Upper lobe of right lung (tissue), 1 donor: ENCODE measurements around the gene PHACTR3. TPM values are rescaled to one million over a fixed set of nuclear protein-coding genes. Genes with fewer than 3 reads are reported as not detected.
"Not testable (repeated sequence)": the region's sequence is repeated elsewhere in the genome, so short reads cannot be mapped to it uniquely, and the experiment has no call there.

Source experiments
- ATAC-seq: fragments of 200-7000 bp; cut with Tn5 transposase; one replicate; pipeline ENCODE4 v1.9.1; 2020; ENCODE audit warnings: mild to moderate bottlenecking, moderate library complexity
- DNase-seq: peaks from one replicate; pipeline ENCODE4 v3.0.0-alpha.2; 2020
- H3K27ac ChIP-seq: fragments of 200-600 bp; one replicate; pipeline ENCODE4 v1.8.0; 2022
- H3K27me3 ChIP-seq: fragments of 200-600 bp; one replicate; pipeline ENCODE4 v1.8.0; 2022; ENCODE audit warnings: mild to moderate bottlenecking
- H3K36me3 ChIP-seq: fragments of 200-600 bp; one replicate; pipeline ENCODE4 v1.8.0; 2022
- H3K4me1 ChIP-seq: fragments of 200-600 bp; one replicate; pipeline ENCODE4 v1.8.0; 2022
- H3K4me3 ChIP-seq: fragments of 200-600 bp; one replicate; pipeline ENCODE4 v1.8.0; 2022; ENCODE audit warnings: mild to moderate bottlenecking
- H3K9me3 ChIP-seq: fragments of 200-600 bp; one replicate; pipeline ENCODE4 v1.8.0; 2022
- CTCF ChIP-seq: fragments of 200-600 bp; IDR thresholded peaks from one replicate; pipeline ENCODE4 v1.8.0; 2022; ENCODE audit warnings: antibody characterized with exemption
- intact Hi-C: fragments of 100-400 bp; cut with DNase I; formaldehyde crosslinking; loops from one replicate; pipeline ENCODE4 v1.11.0; 2022
- total RNA-seq: library from RNA; stranded (reverse); fragmentation: NEBNext Ultra II Directional; extraction: Animal tissue kit (Norgen Biotek cat#: 25700); gene quantifications from one replicate; pipeline ENCODE4 v1.2.1, GENCODE V29; 2021
- donor health status: DM: no; HTN: yes; CAD: no; lungs with severe emphysema.

PHACTR3 gene
- total RNA-seq, 1 donor from 2014 or later, result 18.2 TPM

- ATAC-seq (no peak), DNase-seq (no peak)
- no peak overlapping the region for H3K27ac ChIP-seq
- intact Hi-C loops, result no loop called here
- H3K4me3 ChIP-seq, result no peak overlapping the region
- no peaks in the 10 kb centered on the region for H3K36me3 ChIP-seq
- no peaks in the 10 kb centered on the region for H3K27me3 ChIP-seq
- no peaks in the 10 kb centered on the region for H3K9me3 ChIP-seq
- no peak for TF ChIP-seq CTCF
- no peaks in the 10 kb centered on the region for H3K4me1 ChIP-seq
Measured at GRCh38 chr20:59888050-59888449, 283.7 kb downstream of the PHACTR3 start.

- H3K36me3 ChIP-seq, H3K9me3 ChIP-seq, H3K27ac ChIP-seq, H3K4me1 ChIP-seq, H3K4me3 ChIP-seq, H3K27me3 ChIP-seq, ATAC-seq, DNase-seq, intact Hi-C loops: not testable (repeated sequence)
Measured at GRCh38 chr20:59890035-59890434, 285.7 kb downstream of the PHACTR3 start.

- ATAC-seq (no peak), DNase-seq (no peak)
- no peaks in the 10 kb centered on the region for H3K9me3 ChIP-seq
- no peak for TF ChIP-seq CTCF
- intact Hi-C loops, result no loop called here
- H3K27me3 ChIP-seq, result no peaks in the 10 kb centered on the region
- H3K4me3 ChIP-seq, result no peak overlapping the region
- H3K27ac ChIP-seq, result no peak overlapping the region
- no peaks in the 10 kb centered on the region for H3K36me3 ChIP-seq
- no peaks in the 10 kb centered on the region for H3K4me1 ChIP-seq
Measured at GRCh38 chr20:59891581-59891980, 287.2 kb downstream of the PHACTR3 start.

GRCh38 chr20:59895908-59896307 is 291.6 kb downstream of the PHACTR3 start:
- DNase-seq (no peak), ATAC-seq (no peak)
- Histone ChIP-seq H3K27me3 (no peaks in the 10 kb centered on the region), H3K27ac (no peak overlapping the region), H3K36me3 (no peaks in the 10 kb centered on the region), H3K4me1 (no peaks in the 10 kb centered on the region), H3K4me3 (no peak overlapping the region), H3K9me3 (no peaks in the 10 kb centered on the region)
- intact Hi-C loops, result no loop called here
- no peak for TF ChIP-seq CTCF
